Measurements from ENCODE around the gene TSSC4.

Gene TSSC4

GRCh38 chr11:2451916-2452315 lies 51.4 kb downstream of the TSSC4 start:
- DNase-seq, result no peak

GRCh38 chr11:2452321-2453012 lies 51.9 kb downstream of the TSSC4 start:
- no peak for DNase-seq

GRCh38 chr11:2453436-2453835 lies 52.9 kb downstream of the TSSC4 start:
- DNase-seq, result no peak
